Endothelial cell of umbilical vein (primary cell): ENCODE measurements around the gene SLC5A2. TPM values are rescaled to one million over a fixed set of nuclear protein-coding genes. Genes with fewer than 3 reads are reported as not detected.

Experiments used
- BruUV-seq: library from RNA; stranded (reverse); fragments of 400-500 nt; replicated peaks from 2 replicates; lab custom pipeline; 2021; lab: Mats Ljungman, UMichigan
- CTCF ChIA-PET: fragments of 300-600, 350-600 bp; sonication (Branson Sonifier 250); formaldehyde crosslinking; loops from one replicate; lab custom pipeline; 2021; ENCODE audit warnings: antibody characterized with exemption, inconsistent platforms; lab: Charles Lee
- POLR2A ChIA-PET: fragments of 300-600, 350-600 bp; sonication (Branson Sonifier 250); formaldehyde crosslinking; loops from one replicate; lab custom pipeline; 2021; ENCODE audit warnings: antibody characterized with exemption, inconsistent platforms; lab: Charles Lee
- DNase-seq: peaks from one replicate; pipeline ENCODE4 v3.0.0-alpha.2; 2011; ENCODE audit warnings: low read depth, low spot score
- FAIRE-seq: peaks from 2 replicates; lab custom pipeline; 2011; peaks lifted over from hg19 to GRCh38; lab: Jason Lieb, UNC
- H2AFZ ChIP-seq: 2 replicates; pipeline ENCODE4 v1.6.0; 2012; ENCODE audit warnings: low read depth, low read length, control low read depth, inconsistent platforms
- H3K27ac ChIP-seq: 2 replicates; pipeline ENCODE4 v1.5.1; 2011; ENCODE audit warnings: low read depth, mild to moderate bottlenecking, control low read depth, low read length, moderate library complexity; ENCODE audit not compliant: insufficient read depth
- H3K27me3 ChIP-seq, 2 experiments: 2 replicates each; pipeline versions ENCODE4 v1.6.0 to v1.6.1; 2011; ENCODE audit warnings: low read length in 2 of 2, mixed read lengths in 1 of 2; ENCODE audit not compliant: control insufficient read depth in 2 of 2, insufficient read depth in 2 of 2
- H3K36me3 ChIP-seq, 2 experiments: 2 replicates in 1 of 2; 3 replicates in 1 of 2; pipeline ENCODE4 v1.5.1; 2011; ENCODE audit warnings: low read length in 2 of 2, mild to moderate bottlenecking in 1 of 2, moderate library complexity in 1 of 2; ENCODE audit not compliant: control insufficient read depth in 2 of 2, insufficient read depth in 2 of 2; ENCODE audit errors: extremely low read depth in 1 of 2
- H3K4me1 ChIP-seq: 3 replicates; pipeline ENCODE4 v1.5.1; 2011; ENCODE audit warnings: mild to moderate bottlenecking, low read length; ENCODE audit not compliant: control insufficient read depth, insufficient read depth; ENCODE audit errors: extremely low read depth
- H3K4me2 ChIP-seq: 2 replicates; pipeline ENCODE4 v1.6.1; 2011; ENCODE audit warnings: low read length, control low read depth, mixed read lengths; ENCODE audit not compliant: insufficient read depth
- H3K4me3 ChIP-seq, 3 experiments: fragments of 200-600 bp in 1 of 3; sonication (generic), shearing (Covaris generic) in 1 of 3; replicated peaks in 1 of 3; 2 replicates each; pipeline ENCODE4 v1.5.1; 2011 to 2016; ENCODE audit warnings: control low read depth in 3 of 3, low read length in 3 of 3, mild to moderate bottlenecking in 2 of 3, inconsistent platforms in 1 of 3, low read depth in 1 of 3, moderate library complexity in 1 of 3; ENCODE audit not compliant: insufficient read depth in 1 of 3
- H3K79me2 ChIP-seq: 2 replicates; pipeline ENCODE4 v1.6.0; 2012; ENCODE audit warnings: low read length, inconsistent platforms; ENCODE audit not compliant: control insufficient read depth, insufficient read depth
- H3K9ac ChIP-seq: replicated peaks from 2 replicates; pipeline ENCODE3; 2011; ENCODE audit warnings: low read length, control low read depth; ENCODE audit not compliant: insufficient read depth; ENCODE audit errors: extremely low read depth
- H3K9me1 ChIP-seq: replicated peaks from 3 replicates; pipeline ENCODE4 v1.6.0; 2011; ENCODE audit warnings: mild to moderate bottlenecking, low read length; ENCODE audit not compliant: control insufficient read depth, insufficient read depth; ENCODE audit errors: extremely low read depth
- H3K9me3 ChIP-seq: replicated peaks from 2 replicates; pipeline ENCODE4 v1.5.1; 2012; ENCODE audit warnings: low read length, inconsistent platforms; ENCODE audit not compliant: control insufficient read depth, insufficient read depth
- H4K20me1 ChIP-seq: replicated peaks from 2 replicates; pipeline ENCODE3; 2011; ENCODE audit warnings: mild to moderate bottlenecking, low read length; ENCODE audit not compliant: control insufficient read depth, insufficient read depth; ENCODE audit errors: extremely low read depth
- EZH2 ChIP-seq: IDR thresholded peaks from 2 replicates; pipeline ENCODE4 v1.6.1; 2012; ENCODE audit warnings: borderline replicate concordance, low read depth, mild to moderate bottlenecking, moderate library complexity, low read length, inconsistent platforms; ENCODE audit not compliant: severe bottlenecking
- FOS ChIP-seq: IDR thresholded peaks from 2 replicates; pipeline ENCODE4 v1.6.1; 2011; ENCODE audit warnings: mild to moderate bottlenecking, low read length, moderate library complexity, borderline replicate concordance; ENCODE audit not compliant: insufficient read depth
- GATA2 ChIP-seq: IDR thresholded peaks from 2 replicates; pipeline ENCODE4 v1.7.0; 2011; ENCODE audit warnings: low read depth, mild to moderate bottlenecking, moderate library complexity, mixed read lengths, low read length; ENCODE audit not compliant: insufficient read length, insufficient read depth
- JUN ChIP-seq: IDR thresholded peaks from 2 replicates; pipeline ENCODE4 v1.6.1; 2011; ENCODE audit warnings: borderline replicate concordance, low read depth; ENCODE audit not compliant: insufficient read length, insufficient read depth
- MYC ChIP-seq: IDR thresholded peaks from one replicate; pipeline ENCODE4 v1.6.1; 2011; ENCODE audit warnings: mild to moderate bottlenecking, low read depth, low read length
- POLR2A ChIP-seq: IDR thresholded peaks from 2 replicates; pipeline ENCODE4 v1.6.1; 2012; ENCODE audit warnings: low read depth, mild to moderate bottlenecking, control low read depth, low read length
- POLR2AphosphoS5 ChIP-seq: IDR thresholded peaks from 2 replicates; pipeline ENCODE4 v1.6.1; 2012; ENCODE audit warnings: low read depth, mild to moderate bottlenecking, control low read depth, low read length, moderate library complexity; ENCODE audit not compliant: insufficient read depth
- dilution Hi-C: fragments of 300-500 bp; cut with MboI; formaldehyde crosslinking; loops from one replicate; pipeline ENCODE4 v1.15.0; 2019; ENCODE audit warnings: low sequenced_read_pairs; ENCODE audit not compliant: extremely low pct_ligation_motif_present
- intact Hi-C: fragments of 100-400 bp; cut with micrococcal nuclease; formaldehyde crosslinking; loops from one replicate; pipeline ENCODE4 v1.10.0; 2022
- polyA plus RNA-seq, 4 experiments: library from polyadenylated mRNA; depleted of rRNA in 3 of 4; stranded (reverse) in 3 of 4; unstranded in 1 of 4; fragments of >200 nt; gene quantifications; 2 replicates each; pipeline versions ENCODE4 v1.2.1 to v1.2.3, GENCODE V29; 2011 to 2012; ENCODE audit warnings: missing spikeins in 1 of 4
- total RNA-seq: library from RNA; stranded (reverse); gene quantifications from 2 replicates; pipeline ENCODE4 v1.2.3, GENCODE V29; 2021
- TF ChIP-seq, protein P1 (sequence below), 2 donors: IDR thresholded peaks; 1 replicate in 1 of 2; 2 replicates in 1 of 2; pipeline ENCODE4 v1.5.1; 2011; ENCODE audit warnings: low read length in 2 of 2, mild to moderate bottlenecking in 2 of 2, moderate library complexity in 2 of 2, control low read depth in 1 of 2, inconsistent platforms in 1 of 2, low read depth in 1 of 2; ENCODE audit not compliant: insufficient read depth in 1 of 2; ENCODE audit errors: extremely low read depth in 1 of 2
- TF ChIP-seq, protein P2 (sequence below): IDR thresholded peaks from 2 replicates; pipeline ENCODE4 v1.6.1; 2011; ENCODE audit not compliant: insufficient read depth, insufficient read length

The SLC5A2 gene
- total and polyA plus RNA-seq, 2 donors (not counting 3 experiments of a cell fraction or from before 2014, with no cell fraction given) = 0.03 TPM; not detected in 1

DNA sequence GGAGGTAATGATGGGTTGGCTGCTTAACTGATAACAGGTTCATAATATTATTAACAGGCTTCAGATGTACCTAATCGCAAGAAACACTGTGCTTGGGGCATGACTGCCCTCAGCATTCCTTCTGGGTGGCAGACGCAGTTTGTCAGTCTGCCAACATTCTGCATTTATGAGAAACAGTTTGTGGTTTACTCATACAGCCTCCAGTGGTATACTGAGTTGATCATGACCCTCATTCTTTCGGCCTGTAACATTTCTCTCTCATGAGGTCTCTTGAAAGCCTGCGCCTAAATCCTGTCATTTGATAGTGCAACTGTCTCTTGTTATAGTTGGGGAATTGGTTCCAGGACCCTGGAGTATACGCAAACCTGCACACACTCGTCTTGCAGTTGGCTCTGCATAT lies 30.2 kb downstream of the SLC5A2 start:
- H3K4me2 ChIP-seq = no peak overlapping the region
- intact Hi-C loops = no loop called here
- no TSS peak for BruUV-seq
- no peaks in the 10 kb centered on the region for H4K20me1 ChIP-seq
- H3K79me2 ChIP-seq = no peaks in the 10 kb centered on the region
- H3K9ac ChIP-seq = no peak overlapping the region
- ChIA-PET CTCF (no interaction called here), POLR2A (no interaction called here)
- H3K9me3 ChIP-seq = no peaks in the 10 kb centered on the region
- H2AFZ ChIP-seq = no peak overlapping the region
- TF ChIP-seq EZH2 (no peak), JUN (no peak), POLR2A (no peak), POLR2AphosphoS5 (no peak), MYC (no peak), GATA2 (no peak), FOS (no peak)
- TF ChIP-seq, protein P1, sequence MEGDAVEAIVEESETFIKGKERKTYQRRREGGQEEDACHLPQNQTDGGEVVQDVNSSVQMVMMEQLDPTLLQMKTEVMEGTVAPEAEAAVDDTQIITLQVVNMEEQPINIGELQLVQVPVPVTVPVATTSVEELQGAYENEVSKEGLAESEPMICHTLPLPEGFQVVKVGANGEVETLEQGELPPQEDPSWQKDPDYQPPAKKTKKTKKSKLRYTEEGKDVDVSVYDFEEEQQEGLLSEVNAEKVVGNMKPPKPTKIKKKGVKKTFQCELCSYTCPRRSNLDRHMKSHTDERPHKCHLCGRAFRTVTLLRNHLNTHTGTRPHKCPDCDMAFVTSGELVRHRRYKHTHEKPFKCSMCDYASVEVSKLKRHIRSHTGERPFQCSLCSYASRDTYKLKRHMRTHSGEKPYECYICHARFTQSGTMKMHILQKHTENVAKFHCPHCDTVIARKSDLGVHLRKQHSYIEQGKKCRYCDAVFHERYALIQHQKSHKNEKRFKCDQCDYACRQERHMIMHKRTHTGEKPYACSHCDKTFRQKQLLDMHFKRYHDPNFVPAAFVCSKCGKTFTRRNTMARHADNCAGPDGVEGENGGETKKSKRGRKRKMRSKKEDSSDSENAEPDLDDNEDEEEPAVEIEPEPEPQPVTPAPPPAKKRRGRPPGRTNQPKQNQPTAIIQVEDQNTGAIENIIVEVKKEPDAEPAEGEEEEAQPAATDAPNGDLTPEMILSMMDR (IDR thresholded peaks at IDR 0.05; ENCODE audit: extremely low read depth in 1 of 2, insufficient read depth in 1 of 2, low read depth in 1 of 2, low read length in 2 of 2) = no peak
- TF ChIP-seq, protein P2, sequence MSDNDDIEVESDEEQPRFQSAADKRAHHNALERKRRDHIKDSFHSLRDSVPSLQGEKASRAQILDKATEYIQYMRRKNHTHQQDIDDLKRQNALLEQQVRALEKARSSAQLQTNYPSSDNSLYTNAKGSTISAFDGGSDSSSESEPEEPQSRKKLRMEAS = no peak
- no peak overlapping the region for H3K27ac ChIP-seq
- DNase-seq (no peak), FAIRE-seq (no peak)
- H3K4me3 ChIP-seq = no peak overlapping the region
- peaks cover 8% of the 10 kb centered on the region for H3K4me1 ChIP-seq
- H3K27me3 ChIP-seq = no peaks in the 10 kb centered on the region
- H3K36me3 ChIP-seq = no peaks in the 10 kb centered on the region
- H3K9me1 ChIP-seq = no peaks in the 10 kb centered on the region
- dilution Hi-C loops = no loop called here
